Measurements from ENCODE around the gene SFPQ.
"Not testable (repeated sequence)": the region's sequence is repeated elsewhere in the genome, so short reads cannot be mapped to it uniquely, and the experiment has no call there.

Gene SFPQ

GRCh38 chr1:35143737-35144508, 49.0 kb downstream of the SFPQ start:
- DNase-seq (ENCODE audit: low read depth in 2 of 2), result no peak

GRCh38 chr1:35142728-35143127, 50.2 kb downstream of the SFPQ start:
- DNase-seq (ENCODE audit: low read depth in 2 of 2), result not testable (repeated sequence)

- DNase-seq (ENCODE audit: low read depth in 2 of 2), result not testable (repeated sequence)
Observed at GRCh38 chr1:35142294-35142693, 50.7 kb downstream of the SFPQ start.

GRCh38 chr1:35137590-35137989, 55.4 kb downstream of the SFPQ start:
- DNase-seq (ENCODE audit: low read depth in 2 of 2), result not testable (repeated sequence)

GRCh38 chr1:35136780-35137179, 56.2 kb downstream of the SFPQ start:
- DNase-seq (ENCODE audit: low read depth in 2 of 2), result no peak

All from fibroblast of skin of left quadriceps (primary cell).